MM.1S (cell line): ENCODE data around the gene TGFBR3.

Experiments used
- EZH2 ChIP-seq: fragments of 300-600 bp; sonication (generic); optimal IDR thresholded peaks from 2 replicates; pipeline ENCODE3; 2017; ENCODE audit warnings: low read depth, mild to moderate bottlenecking, antibody characterized with exemption, low read length, mixed read lengths
- EZH2phosphoT487 ChIP-seq: fragments of 300-600 bp; sonication (generic); IDR thresholded peaks from 2 replicates; pipeline ENCODE4 v1.6.1; 2018; ENCODE audit warnings: antibody characterized with exemption, low read length
- TF ChIP-seq, protein P1 (sequence below): fragments of 300-600 bp; sonication (generic); IDR thresholded peaks from 2 replicates; pipeline ENCODE4 v1.5.1; 2016; ENCODE audit warnings: antibody characterized with exemption, low read length, mixed read lengths

- TF ChIP-seq, protein P1, sequence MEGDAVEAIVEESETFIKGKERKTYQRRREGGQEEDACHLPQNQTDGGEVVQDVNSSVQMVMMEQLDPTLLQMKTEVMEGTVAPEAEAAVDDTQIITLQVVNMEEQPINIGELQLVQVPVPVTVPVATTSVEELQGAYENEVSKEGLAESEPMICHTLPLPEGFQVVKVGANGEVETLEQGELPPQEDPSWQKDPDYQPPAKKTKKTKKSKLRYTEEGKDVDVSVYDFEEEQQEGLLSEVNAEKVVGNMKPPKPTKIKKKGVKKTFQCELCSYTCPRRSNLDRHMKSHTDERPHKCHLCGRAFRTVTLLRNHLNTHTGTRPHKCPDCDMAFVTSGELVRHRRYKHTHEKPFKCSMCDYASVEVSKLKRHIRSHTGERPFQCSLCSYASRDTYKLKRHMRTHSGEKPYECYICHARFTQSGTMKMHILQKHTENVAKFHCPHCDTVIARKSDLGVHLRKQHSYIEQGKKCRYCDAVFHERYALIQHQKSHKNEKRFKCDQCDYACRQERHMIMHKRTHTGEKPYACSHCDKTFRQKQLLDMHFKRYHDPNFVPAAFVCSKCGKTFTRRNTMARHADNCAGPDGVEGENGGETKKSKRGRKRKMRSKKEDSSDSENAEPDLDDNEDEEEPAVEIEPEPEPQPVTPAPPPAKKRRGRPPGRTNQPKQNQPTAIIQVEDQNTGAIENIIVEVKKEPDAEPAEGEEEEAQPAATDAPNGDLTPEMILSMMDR = no peak
- no peak for TF ChIP-seq EZH2
- no peak for TF ChIP-seq EZH2phosphoT487
Measured at GRCh38 chr1:91919962-91920361, 34.0 kb upstream of the TGFBR3 start.
